ENCODE data around the gene TMEM82.

GRCh38 chr1:15712168-15712567 is 30.1 kb upstream of the TMEM82 start:
- TF ChIP-seq POLR2AphosphoS5 (IDR thresholded peaks at IDR 0.05): no peak
- TF ChIP-seq EZH2 (IDR thresholded peaks at IDR 0.05; ENCODE audit: borderline replicate concordance, insufficient read depth, low read length, poor library complexity, severe bottlenecking): no peak
- TF ChIP-seq CTCF (IDR thresholded peaks at IDR 0.05; ENCODE audit: poor library complexity, severe bottlenecking): no peak
